WERI-Rb-1 (cell line): ENCODE measurements around the gene IL18.

Experiments used
- DNase-seq: peaks from one replicate; pipeline ENCODE4 v3.0.0-alpha.2; 2020
- H3K27ac ChIP-seq: fragments of 250-450 bp; sonication (Bioruptor Pico); 2 replicates; pipeline ENCODE4 v1.5.1; 2020; ENCODE audit warnings: mild to moderate bottlenecking, moderate library complexity
- H3K27me3 ChIP-seq: fragments of 250-450 bp; sonication (Bioruptor Pico); 2 replicates; pipeline ENCODE4 v1.5.1; 2021; ENCODE audit warnings: mild to moderate bottlenecking, low read depth, moderate library complexity; ENCODE audit not compliant: insufficient read depth, severe bottlenecking
- H3K36me3 ChIP-seq: fragments of 250-450 bp; sonication (Bioruptor Pico); 2 replicates; pipeline ENCODE4 v1.5.1; 2020; ENCODE audit warnings: mild to moderate bottlenecking, moderate library complexity
- H3K4me3 ChIP-seq: 2 replicates; pipeline ENCODE4 v1.5.1; 2011; ENCODE audit warnings: low read depth, mild to moderate bottlenecking, control low read depth, low read length
- H3K9me3 ChIP-seq: fragments of 250-450 bp; sonication (Bioruptor Pico); 2 replicates; pipeline ENCODE4 v1.5.1; 2021; ENCODE audit warnings: mild to moderate bottlenecking, moderate library complexity; ENCODE audit not compliant: severe bottlenecking
- TF ChIP-seq, protein P1 (sequence below): IDR thresholded peaks from 2 replicates; pipeline ENCODE4 v1.5.1; 2011; ENCODE audit warnings: low read depth, mild to moderate bottlenecking, control low read depth, inconsistent platforms, low read length

Gene IL18

DNA sequence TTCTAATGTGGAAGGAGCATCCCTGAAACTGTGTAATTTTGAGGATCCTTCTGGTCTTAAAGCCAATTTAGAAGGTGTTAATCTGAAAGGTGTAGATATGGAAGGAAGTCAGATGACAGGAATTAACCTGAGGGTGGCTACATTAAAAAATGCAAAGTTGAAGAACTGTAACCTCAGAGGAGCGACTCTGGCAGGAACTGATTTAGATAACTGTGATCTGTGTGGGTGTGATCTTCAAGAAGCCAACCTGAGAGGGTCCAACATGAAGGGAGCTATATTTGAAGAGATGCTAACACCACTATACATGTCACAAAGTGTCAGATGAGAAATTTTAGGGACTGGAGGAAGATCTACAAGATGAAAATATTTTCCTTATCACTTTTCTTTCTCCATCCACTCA lies 19.0 kb upstream of the IL18 start:
- H3K36me3 ChIP-seq = no peaks in the 10 kb centered on the region
- TF ChIP-seq, protein P1, sequence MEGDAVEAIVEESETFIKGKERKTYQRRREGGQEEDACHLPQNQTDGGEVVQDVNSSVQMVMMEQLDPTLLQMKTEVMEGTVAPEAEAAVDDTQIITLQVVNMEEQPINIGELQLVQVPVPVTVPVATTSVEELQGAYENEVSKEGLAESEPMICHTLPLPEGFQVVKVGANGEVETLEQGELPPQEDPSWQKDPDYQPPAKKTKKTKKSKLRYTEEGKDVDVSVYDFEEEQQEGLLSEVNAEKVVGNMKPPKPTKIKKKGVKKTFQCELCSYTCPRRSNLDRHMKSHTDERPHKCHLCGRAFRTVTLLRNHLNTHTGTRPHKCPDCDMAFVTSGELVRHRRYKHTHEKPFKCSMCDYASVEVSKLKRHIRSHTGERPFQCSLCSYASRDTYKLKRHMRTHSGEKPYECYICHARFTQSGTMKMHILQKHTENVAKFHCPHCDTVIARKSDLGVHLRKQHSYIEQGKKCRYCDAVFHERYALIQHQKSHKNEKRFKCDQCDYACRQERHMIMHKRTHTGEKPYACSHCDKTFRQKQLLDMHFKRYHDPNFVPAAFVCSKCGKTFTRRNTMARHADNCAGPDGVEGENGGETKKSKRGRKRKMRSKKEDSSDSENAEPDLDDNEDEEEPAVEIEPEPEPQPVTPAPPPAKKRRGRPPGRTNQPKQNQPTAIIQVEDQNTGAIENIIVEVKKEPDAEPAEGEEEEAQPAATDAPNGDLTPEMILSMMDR = no peak
- no peak overlapping the region for H3K27ac ChIP-seq
- H3K9me3 ChIP-seq = no peaks in the 10 kb centered on the region
- H3K4me3 ChIP-seq = no peak overlapping the region
- H3K27me3 ChIP-seq = no peaks in the 10 kb centered on the region
- no peak for DNase-seq

GRCh38 chr11:112179601-112180000 lies 15.7 kb upstream of the IL18 start:
- Histone ChIP-seq H3K36me3 (no peaks in the 10 kb centered on the region), H3K9me3 (no peaks in the 10 kb centered on the region), H3K4me3 (no peak overlapping the region), H3K27me3 (no peaks in the 10 kb centered on the region), H3K27ac (no peak overlapping the region)
- TF ChIP-seq, protein P1 = no peak
- DNase-seq = no peak

GRCh38 chr11:112178936-112179335 lies 15.0 kb upstream of the IL18 start:
- Histone ChIP-seq H3K27ac (no peak overlapping the region), H3K9me3 (no peaks in the 10 kb centered on the region), H3K27me3 (no peaks in the 10 kb centered on the region), H3K4me3 (no peak overlapping the region), H3K36me3 (no peaks in the 10 kb centered on the region)
- no peak for DNase-seq
- TF ChIP-seq, protein P1 = no peak

DNA sequence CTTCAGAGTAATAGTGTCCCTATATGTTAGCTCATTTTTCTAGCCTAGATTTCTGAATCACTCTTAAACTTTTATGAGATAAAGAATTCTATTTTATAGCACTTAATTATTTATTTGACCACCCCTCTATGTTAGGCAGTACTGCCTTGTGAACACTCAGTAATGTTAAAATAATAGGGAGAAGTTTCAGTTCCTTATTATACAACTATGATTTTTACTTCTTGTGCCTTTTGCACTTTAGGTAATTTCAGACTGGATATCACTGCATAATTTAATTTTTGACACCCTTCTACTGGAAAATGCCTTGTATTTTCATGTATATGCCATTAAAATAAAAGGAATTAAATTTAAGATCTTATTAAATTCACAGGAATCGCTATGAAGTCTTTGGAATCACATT lies 14.5 kb upstream of the IL18 start:
- TF ChIP-seq, protein P1 = no peak
- no peaks in the 10 kb centered on the region for H3K27me3 ChIP-seq

DNA sequence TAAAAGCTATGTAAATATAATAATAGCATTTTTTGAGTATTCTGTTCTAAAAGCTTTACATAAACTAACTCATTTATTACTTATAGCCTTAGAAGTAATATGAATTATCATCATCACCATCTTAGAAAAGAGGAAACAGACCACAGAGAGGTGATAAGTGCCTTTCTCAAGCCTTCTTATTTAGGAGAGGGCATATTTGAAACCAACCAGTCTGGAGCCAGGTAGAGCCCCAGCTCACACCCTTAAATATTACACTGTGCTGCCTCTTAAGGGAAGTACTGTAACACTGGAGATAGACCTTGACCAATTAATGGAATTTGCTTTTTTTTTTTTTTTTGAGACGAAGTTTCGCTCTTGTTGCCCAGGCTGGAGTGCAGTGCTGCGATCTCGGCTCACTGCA lies 13.7 kb upstream of the IL18 start:
- Histone ChIP-seq H3K36me3 (no peaks in the 10 kb centered on the region), H3K27ac (no peak overlapping the region), H3K27me3 (no peaks in the 10 kb centered on the region), H3K4me3 (no peak overlapping the region), H3K9me3 (no peaks in the 10 kb centered on the region)
- DNase-seq = no peak
- TF ChIP-seq, protein P1 = no peak

More for the DNA sequence above, 14.5 kb upstream of the IL18 start:
- no peak for DNase-seq
- no peaks in the 10 kb centered on the region for H3K9me3 ChIP-seq
- H3K36me3 ChIP-seq = no peaks in the 10 kb centered on the region
- no peak overlapping the region for H3K27ac ChIP-seq
- H3K4me3 ChIP-seq = no peak overlapping the region

DNA sequence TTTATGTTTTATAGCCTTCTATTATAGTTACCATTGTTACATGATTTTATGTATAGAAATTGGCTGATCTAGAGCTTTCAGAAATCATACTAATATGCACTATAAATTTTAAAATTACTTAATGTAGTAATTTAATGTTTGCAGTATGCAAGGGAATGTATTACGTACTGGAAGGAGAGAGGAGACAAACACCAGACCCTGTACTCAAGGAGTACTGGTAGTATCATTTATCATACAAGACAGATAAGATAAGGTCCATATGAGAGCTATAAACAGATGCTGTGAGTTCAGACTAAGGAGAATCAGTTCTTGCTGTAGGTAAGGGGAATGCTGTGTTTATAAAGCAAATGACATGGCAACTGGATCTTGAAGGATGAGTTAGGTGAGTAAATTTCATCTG lies 12.2 kb upstream of the IL18 start:
- TF ChIP-seq, protein P1 = no peak
- Histone ChIP-seq H3K27me3 (no peaks in the 10 kb centered on the region), H3K4me3 (no peak overlapping the region), H3K36me3 (no peaks in the 10 kb centered on the region), H3K27ac (no peak overlapping the region), H3K9me3 (no peaks in the 10 kb centered on the region)
- DNase-seq = no peak
